Retina (tissue), 1 donor: ENCODE data around the gene RPL35.
A peak's percentile ranks its signal among the peaks of the same experiment; 100 is the strongest.

Experiments
- DNase-seq: peaks from one replicate; pipeline ENCODE4 v3.0.0-alpha.2; 2016

The RPL35 gene

GRCh38 chr9:124815601-124816000, 46.2 kb downstream of the RPL35 start:
- no peak for DNase-seq

GRCh38 chr9:124814164-124814535, 47.6 kb downstream of the RPL35 start:
- DNase-seq = no peak

DNA sequence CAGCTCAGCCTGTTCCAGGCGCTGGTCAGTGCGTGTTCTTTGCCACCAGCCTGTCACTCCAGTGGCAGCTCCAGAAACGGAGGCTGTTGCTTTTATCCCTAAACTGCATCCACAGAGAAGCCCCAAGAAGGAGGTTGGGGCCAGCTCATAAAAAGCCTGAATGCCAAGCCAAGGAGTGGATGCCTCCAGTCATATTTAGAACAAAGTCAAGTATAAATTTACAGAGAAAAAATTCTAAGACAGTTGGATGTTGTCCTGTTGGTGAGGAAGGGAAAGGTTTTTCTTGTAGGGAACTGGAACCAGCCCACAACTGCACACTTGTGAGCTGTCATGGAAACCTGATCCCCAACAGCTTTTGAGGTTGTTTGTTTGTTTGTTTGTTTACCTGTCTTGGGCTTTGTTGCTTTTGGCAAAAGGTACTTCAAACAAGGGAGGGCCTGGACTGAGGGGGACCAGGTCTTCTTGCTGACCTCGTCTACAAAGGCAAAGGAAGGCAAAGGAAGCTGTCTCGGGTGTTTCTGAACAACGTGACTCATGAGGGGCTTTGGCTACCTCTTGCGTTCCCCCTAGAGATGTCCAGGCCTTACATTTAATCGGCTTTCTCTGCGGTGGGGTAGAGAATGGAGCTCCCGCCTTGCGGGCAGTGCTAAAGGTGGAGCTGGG, 48.1 kb downstream of the RPL35 start:
- DNase-seq = no peak

DNA sequence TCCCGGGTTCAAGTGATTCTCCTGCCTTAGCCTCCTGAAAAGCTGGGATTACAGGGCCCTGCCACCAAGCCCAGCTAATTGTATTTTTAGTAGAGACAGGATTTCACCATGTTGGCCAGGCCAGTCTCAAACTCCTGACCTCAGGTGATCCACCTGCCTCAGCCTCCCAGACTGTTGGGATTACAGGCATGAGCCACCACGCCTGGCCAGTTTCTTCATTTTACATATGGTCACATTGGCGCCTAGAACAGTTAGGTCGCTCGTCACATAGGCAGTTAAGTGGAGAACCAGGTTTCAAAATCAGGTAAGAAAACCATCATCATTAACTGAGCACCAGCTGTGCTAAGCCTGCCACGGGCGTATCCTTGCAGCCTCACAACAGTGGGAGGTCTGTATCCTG, 48.7 kb downstream of the RPL35 start:
- DNase-seq = no peak

- DNase-seq = no peak
Measured at GRCh38 chr9:124812441-124812876, 49.3 kb downstream of the RPL35 start.

DNA sequence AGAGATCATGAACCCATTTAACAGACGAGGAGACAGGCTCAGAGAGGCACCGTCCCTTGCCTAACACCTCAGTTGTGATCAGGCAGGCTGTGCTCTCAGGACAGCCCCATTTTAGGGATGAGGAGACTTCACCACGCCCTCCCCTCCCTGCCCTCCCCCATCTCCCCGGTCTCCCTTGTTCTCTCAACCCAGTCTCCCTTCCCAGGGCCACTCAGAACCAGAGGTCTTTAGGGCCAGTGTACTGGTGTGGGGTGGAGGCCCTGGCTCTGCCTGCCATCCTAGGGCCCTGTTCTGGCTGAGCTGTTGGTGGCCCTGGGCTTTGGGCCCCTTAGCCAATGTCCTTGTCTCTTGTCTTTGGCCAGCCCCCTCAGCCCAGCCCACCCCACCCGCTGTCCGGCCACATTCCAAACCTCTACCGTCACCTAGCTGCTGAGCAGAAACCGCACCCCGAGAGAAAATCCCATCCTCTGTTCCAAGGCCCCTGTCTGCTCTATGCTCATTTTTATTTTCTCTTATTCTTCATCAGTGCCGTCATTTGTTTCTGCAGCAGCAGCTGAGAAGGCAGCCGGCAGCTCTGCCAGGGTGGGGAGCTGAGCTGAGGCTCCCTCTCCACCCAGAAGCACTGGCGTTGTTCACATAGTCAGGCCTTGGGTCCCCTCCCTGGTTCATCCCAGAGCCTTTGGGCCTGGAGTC, 50.9 kb downstream of the RPL35 start:
- DNase-seq = peak; percentile 60

GRCh38 chr9:124809741-124810500, 51.8 kb downstream of the RPL35 start:
- DNase-seq = no peak

GRCh38 chr9:124809211-124809610, 52.5 kb downstream of the RPL35 start:
- no peak for DNase-seq

GRCh38 chr9:124808246-124808956, 53.4 kb downstream of the RPL35 start:
- DNase-seq = no peak
